GM21381 (cell line): ENCODE measurements around the gene PAQR4.

ENCODE experiments used
- ATAC-seq: cut with Tn5 transposase; IDR thresholded peaks from one replicate; pipeline ENCODE4 v1.9.1; 2021; ENCODE audit warnings: mild to moderate bottlenecking, moderate library complexity; ENCODE audit not compliant: unreplicated experiment

Gene PAQR4

DNA sequence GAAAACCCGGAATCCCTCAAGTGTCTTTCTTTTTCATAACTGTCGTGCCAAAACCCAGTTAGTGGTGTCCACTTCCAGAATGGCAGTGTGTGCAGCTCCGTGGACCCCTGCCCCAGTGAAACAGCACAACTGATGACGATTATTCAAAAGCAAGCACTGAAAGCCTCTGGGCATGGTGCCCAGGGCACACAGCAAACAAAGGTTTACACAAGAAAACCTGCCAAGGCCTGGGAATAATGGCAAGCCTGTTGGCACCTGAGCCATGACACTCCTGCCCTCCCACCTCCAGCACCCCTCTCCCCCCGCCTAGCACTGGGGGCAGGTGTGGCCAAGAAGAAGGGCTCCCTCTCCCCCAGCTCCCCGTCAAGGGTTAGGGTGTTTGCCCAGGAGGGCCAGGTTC, 8.3 kb downstream of the PAQR4 start:
- ATAC-seq = no peak

DNA sequence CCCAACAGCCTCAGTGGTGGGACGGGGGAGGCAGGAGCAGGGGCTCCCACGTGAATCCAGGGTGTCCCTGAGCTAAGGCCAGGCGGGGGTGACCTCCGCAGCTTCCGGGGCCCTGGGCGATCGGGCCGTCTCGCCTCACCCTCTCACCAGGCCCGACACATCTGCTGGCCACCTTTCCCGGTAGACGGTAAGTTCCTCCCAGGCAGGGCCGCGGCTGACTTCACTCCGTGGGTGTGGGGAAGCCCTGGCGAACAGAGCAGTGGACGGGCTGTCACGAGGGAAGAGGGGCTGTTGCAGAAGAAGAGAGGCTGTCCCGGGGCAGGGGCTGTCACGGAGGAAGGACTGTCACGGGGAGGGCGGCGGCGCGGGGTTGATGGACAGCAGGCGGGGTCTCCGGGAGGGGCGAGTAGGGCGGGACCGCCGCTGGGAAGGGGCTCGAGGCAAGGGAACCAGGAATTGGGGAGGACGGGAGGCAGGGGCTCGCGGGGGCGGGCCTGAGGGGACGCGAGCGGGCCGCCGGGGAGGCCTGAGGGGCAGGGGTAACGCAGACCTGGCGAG, 10.6 kb downstream of the PAQR4 start:
- peak; percentile 15 for ATAC-seq

DNA sequence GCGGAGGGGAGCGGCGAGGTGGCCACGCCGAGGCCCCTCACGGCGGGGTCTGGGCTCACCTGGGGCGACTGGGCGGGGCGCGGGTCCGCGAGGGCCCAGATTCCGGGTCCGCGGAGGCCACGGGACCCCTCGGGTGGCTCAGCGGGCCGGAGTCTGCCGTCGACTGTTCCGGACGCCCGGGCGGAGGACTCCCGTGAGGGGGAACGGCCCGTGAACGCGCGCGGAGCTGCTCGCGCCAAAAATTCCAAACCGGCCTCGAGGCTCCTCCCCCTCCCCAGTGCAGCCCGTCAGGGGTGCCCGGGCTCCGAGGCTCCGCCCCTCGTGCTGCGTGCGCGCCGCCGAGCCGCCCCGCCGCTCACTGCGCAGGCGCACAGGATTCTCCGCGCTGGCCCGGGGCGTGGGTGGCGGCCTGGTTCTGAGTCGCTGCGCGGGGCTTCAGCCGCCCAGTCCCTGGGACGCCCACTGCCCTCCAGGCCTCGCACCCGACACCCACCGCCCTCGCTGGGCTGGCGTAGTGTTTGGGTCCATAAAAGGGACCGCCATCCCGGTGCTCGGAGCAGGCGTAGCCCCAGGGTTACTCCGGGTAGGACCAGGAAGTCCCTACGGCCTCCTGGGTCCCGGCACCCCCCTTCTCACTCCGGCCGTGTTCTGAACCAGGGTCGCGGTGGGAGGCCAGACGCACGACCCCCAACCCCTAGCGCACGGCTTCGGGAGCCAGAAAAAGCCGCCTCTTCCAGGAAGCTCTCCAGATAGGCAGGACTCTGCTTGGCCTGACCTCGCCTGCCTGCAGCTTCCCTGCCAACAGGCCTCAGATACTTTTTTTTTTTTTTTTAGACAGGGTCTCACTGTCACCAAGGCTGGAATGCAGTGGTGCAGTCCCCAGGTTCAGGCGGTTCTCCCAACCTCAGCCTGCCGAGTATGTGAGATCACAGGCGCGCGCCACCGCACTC, 11.4 kb downstream of the PAQR4 start, which contains the start of gene PKMYT1:
TSS of gene PKMYT1 (minus strand) at position 220 of the 950 bp plus-strand sequence. CDS start 789 bp downstream, outside the sequence.
- peak; percentile 80 for ATAC-seq

DNA sequence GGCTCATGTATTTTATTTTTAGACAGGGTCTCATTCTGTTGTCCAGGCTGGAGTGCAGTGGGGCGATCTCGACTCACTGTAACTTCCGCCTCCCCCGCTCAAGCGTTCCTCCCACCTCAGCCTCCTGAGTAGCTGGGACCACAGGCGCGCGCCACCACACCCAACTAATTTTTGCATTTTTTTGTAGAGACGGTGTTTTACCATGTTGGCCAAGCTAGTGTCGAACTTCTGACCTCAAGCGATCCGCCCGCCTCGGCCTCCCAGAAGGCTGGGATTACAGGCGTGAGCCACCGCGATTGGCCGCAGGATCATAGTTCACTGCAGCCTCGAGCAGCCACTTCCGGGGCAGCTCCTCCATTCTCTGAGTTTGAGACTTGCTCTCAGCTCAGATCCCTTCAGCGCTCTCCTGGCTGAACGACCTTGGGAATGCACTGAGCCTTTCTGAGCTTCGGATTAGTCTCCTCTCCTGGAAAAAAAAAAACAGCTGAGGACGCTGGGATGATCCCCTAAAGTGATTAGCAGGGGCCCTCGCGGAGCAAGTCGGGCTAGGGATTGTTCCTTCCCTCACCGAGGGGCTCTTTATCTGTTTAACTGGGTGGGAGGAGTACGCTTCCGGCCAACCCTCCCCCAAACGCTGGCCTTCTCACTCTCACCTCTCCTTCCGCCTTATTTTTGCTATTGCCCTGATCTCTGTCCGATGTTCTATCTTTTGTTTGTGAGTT, 12.2 kb downstream of the PAQR4 start:
- ATAC-seq = no peak

DNA sequence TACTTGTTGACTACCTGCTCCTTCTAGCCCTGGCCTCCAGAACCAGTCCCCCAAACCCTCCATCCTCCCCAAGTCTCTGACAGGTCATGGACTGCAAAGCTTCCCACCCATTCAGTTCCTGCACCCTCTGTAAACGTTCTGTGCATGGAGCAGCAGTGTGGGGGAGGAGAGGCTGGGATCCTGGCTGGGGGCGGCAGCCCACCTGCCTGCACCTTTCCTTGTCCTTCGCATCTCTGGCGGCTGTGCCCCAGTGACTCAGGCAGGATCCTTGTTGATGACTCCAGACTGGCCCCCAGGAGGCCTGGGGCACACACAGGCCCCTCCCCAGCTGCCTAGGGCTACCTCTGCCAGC, 12.7 kb downstream of the PAQR4 start:
- ATAC-seq = no peak

DNA sequence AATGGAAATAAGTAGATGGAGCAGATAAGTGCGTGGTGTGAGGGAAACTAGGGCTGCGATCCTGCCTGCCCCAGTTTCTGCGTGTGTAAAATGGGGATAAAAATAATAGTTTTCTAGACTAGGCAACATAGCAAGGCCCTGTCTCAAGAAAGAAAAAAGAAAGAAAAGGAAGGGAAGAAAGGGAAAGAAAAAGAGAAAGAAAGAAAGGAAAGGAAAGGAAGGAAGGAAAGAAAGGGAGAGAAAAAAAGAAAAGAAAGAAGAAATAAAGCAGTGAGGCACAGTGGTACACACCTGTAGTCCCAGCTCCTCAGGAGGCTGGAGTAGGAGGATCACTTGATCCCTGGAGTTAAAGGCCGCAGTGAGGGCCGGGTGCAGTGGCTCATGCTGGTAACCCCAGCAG, 13.3 kb downstream of the PAQR4 start:
- no peak for ATAC-seq

DNA sequence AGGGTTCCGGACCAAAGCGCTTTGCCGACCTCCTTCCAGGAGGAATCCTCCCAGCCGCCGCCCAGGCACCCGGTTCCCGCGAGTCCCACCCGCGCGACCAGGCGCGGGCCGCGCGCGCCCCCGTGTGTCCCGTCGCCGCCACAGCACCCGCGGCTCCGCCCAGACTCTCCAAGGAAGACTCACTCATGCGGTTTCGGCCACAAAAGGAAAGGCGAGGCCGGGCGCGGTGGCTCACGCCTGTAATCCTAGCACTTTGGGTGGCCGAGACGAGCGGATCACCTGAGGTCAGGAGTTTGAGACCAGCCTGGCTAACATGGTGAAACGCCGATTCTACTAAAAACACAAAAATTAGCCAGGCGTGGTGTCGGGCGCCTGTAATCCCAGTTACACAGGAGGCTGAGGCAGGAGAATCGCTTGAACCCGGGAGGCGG, 14.6 kb downstream of the PAQR4 start:
- ATAC-seq = no peak

DNA sequence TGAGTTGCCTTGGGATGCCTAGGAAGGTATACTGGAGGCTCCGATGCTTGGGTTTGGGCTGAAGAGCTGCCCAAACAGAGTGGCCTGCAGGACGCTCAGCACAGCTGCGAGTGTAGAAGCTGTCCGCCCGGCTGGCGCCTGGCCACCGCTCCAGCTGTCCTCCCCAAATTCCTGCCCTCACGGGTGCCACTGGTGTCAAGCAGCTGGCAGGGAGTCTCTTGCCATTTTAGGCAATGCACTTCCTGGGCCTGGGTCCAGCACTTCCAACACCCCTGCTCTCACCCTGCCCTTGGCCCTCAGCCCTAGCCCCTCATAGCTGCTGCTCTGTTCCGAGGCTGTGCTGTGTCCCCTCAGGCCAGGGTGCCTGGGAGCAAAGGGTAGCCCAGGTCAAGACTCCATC, 16.3 kb downstream of the PAQR4 start:
- no peak for ATAC-seq

DNA sequence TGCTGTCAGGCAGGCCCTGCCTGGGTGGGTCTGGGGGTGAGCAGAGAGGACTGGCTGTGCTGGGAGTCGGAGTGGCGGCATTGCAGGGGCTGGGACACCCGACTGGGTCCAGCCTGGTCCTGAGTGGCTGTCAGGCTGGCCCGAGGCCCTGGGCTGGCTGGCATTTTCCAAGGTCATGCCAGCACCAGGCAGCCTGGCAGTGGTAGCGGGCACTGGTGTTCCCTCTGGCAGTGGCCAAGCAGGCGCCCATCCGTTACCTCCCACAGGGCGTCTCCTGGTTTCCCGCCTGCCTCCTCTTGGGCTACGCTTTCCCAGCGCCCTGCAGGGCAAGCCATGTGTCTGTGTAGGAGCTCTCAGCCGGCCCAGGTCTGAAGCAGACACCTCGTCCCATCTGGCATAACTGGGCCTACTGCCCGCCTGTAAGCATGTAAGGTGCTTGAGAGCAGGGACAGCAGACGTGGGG, 16.8 kb downstream of the PAQR4 start:
- ATAC-seq = no peak

DNA sequence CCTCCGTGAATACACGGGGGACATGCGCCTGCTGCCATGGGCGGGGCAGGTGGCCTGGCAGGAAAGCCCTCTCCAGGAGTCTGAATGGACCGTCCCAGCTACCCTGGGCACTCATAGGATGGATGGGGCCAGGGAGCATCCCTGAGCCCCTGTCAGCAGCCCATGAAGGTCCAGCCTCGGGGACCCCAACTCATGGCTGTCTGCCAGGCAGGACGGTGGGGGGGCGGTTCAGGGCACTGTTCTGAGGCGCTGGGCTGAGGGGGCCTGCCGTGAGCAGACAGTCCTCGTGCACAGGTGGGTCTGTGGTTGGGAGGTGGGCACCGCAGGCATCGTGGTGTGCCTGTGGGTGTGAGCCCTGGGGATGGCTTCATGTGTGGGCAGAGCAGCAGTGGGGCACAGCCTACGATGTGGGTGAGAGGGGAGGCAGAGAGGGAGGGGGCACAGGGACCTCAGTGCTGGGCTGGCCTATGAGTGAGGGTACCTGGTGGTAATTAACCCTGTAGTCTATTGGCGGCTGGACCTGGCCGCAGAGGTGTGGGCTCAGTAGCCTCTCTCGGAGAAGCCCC, 17.6 kb downstream of the PAQR4 start:
- ATAC-seq = no peak

DNA sequence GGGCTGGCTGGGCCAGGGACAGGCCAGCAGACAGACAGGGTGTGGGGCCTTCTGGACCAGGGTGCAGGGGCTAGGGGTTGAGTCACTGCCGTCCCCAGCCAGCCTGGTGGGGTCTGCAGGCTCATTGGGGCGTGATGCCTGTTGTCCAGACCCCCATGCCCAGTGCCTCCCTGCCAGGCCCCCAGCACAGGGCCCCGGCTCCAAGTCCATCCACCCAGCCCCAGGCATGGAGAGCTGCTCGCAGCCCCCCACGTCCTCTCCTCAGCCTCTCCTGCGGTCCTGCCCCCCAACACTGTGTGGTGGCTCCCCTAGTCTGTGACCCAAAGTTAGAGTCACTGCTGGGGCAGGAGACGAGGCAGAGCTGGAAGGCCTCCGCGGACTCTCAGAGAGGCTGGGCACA, 18.1 kb downstream of the PAQR4 start:
- no peak for ATAC-seq

DNA sequence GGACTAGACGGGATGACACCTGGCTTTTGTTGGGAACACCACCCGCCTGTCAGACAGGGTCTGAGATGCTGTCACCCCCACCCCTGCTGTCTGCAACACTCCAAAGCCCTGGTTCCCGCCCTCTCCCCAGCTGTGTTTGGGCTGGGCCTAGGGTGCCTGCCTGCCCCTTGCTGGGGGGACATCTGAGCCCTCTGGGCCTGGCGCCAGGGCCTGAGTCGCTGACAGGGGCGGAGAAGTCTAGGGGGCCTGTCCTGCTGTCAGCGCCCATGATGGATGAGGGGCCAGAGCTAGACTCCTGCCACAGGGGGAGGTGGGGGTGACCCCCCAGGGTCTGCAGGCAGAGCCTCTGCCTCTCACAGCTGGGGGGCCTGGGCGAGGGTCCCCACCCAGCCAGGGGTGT, 18.7 kb downstream of the PAQR4 start:
- ATAC-seq = no peak

DNA sequence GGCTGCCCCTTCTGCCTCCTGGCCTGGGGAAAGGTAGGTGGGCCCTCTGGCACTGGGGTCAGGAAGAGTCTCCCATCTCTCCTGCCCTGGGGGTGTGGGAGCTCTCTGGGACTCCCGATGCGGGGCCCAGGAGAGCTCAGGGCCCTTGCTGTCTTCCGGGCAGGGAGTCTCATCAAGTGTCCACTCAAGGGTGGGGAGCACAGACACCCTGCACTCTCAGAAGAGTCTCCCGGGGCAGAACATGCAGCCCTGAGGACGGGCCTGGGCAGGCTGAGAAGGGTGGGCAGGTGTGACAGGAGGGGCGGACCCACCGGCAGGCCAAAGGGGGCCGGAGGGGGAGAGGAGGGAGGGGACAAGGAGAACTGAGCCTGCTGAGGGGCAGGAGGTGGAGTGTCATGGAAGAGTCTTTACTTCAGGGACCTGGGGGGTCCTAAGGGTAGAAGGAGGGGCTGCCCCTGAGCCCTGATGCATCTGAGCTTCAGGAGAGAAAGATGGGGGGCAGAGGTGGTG, 19.5 kb downstream of the PAQR4 start:
- ATAC-seq = no peak

DNA sequence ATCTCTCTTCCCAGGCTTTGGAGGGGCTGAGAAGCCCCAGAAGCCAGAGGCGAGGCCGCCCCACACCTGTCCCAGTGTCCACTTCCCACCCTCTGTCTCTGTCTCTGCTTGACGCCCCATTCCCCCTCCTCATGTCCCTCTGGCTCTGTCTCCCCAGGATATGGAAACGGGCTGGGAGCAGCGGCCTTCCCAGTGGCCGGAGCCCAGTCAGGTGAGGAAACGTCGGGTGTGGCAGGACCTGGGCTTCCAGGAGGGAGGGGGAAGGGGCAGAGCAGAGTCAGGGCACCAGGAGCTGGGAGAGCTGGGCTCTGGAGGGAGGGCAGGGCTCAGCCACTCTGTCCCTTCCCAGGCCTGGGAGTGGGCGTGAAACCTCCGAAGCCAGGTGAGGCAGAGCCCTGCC, 21.7 kb downstream of the PAQR4 start:
- ATAC-seq = no peak

DNA sequence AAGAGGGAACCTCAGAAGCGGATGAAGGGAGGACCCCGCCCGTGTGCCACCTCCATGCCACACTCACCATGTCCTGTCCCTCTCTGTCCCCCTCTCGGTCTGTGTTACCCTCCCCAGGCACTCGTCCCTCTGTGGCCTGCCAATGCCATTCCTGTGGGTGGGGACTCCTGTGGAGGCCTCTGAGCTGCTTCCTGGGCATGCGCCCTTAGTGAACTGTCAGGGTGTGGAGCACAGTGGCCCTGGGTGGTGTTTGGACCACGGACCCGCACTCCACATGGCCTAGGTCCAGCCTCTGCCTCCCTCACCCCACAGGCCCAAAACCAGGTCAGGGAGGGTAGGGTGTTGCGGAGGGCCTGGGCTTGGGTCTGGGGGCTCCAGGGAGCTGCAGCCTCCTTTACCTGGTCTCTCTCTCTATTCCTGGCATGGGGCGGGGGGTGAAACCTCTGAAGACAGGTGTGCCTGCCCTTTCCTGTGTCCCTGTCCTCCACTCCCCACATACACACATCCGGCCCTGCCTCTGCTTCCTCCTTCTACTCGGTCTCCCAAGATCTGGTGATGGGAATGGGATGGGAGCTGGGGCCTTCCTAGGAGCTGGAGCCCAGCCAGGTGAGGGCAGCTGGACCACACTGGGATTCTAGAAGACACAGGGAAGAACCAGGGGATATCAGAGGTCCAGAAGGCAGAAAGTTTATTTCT, 22.6 kb downstream of the PAQR4 start:
- ATAC-seq = no peak

DNA sequence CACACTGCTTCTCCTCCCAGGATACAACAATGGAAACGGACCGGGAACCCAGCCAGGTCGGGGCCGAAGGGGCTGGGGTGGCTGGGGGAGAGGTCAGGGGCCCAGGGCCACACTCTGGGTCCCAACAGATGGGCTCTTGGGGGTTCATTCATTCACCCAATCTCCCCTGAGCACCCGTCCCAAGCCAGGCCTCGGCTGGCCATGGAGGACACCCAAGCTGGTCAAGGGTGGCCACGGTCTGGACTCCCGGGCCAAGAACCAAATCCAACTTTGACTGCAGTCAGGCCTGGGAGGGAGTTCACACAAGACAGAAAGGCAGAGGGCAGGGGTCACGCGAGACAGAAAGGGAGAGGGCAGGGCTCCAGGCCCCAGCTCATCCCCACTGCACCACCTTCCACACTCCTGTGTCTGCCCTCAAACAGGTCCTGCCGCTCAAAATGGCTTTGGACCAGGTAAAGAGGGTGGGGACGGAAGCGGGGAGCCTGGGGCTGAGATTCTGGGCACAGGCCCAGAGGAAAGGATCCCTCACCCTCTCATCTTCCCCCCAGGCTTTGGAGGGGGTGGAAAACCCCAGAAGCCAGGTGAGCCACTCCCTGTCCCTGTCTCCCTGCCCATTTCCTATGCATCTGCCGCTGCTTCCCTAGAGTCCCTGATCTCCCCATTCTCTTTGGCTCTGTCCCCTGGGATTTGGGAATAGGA, 23.4 kb downstream of the PAQR4 start:
- no peak for ATAC-seq

DNA sequence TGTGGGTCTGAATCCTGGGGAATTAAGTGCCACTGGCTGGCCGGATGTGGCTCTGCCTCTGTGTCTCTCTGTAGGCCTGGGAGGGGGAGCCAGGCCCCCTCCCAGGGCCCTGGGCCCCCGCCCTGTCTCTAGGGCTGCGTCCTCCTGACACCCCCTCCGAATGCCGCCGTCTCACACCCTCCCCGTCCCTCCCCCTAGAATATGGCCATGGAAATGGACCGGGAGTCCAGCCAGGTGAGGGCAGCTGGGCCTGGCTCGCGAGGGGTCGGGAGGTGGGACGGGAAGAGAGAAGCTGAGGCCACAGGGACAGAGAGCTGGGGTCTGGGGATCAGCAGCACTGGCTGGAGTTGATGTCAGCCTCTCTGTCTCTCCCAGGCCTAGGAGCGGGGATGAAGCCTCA, 27.1 kb downstream of the PAQR4 start:
- no peak for ATAC-seq

DNA sequence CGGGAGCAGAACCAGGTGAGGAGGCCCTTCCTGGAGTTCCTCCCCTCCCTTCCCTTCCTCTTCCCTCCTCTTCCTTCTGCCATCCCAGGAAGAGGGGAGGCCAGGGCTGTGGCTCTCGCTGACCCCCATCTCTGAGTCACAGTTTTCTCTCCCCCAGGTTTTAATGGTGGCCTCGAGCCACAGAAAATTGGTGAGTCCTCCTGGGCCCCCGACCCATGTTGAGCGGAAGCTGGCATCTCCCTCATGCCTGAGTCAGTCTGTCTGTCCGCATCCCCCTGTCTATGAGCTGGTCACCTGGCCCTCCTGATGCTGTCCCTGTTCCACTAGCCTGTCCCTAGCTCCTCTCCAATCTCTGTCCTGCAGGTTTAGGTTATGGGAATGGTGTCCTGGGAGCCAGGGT, 30.8 kb downstream of the PAQR4 start:
- ATAC-seq = no peak

DNA sequence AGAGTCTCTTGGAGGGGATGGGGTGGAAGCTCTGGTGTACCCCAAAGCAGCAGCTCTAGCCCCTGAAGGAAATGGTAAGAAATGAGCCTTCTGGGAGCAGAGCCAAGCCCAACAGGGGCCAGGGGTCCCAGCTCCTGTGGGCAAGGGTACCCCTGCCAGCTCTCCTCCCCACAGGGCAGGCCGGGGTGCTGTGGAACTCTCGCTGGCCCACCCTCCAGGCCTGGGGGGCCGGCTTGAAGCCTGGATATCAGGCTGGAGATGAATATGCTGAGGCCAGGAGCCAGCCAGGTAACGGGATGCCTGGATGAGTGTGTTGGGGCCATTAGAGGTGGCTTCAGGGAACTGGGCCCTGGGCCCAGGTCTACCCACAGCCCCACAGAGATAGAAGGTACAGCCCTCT, 31.4 kb downstream of the PAQR4 start:
- no peak for ATAC-seq

DNA sequence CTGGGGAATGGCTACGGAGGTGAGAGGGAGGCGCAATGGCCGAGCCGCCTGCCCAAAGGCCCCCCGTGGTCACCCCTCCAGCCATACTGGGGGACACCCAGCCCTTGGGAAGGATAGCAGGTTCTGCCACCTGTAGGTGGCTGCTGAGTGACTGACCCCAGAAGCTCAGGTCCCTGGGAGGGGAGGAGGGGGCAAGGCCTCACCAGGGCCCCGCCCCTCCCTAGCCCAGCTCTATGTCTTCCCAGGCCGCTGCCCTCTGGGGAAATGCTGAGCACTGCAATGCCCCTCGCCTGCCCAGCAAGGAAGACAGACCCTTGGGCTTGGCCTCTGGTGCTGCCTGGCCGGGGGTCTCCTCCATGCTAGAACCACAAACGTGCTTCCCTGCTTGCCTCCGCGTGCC, 32.2 kb downstream of the PAQR4 start:
- no peak for ATAC-seq
